Measurements from ENCODE around the gene FBXO44.
A peak's percentile ranks its signal among the peaks of the same experiment; 100 is the strongest.
"Not testable (repeated sequence)": the region's sequence is repeated elsewhere in the genome, so short reads cannot be mapped to it uniquely, and the experiment has no call there.

The FBXO44 gene

GRCh38 chr1:11640101-11640500 is 14.6 kb upstream of the FBXO44 start:
- DNase-seq: no peak

- no peak for DNase-seq
These were observed 13.7 kb upstream of the FBXO44 start for GRCh38 chr1:11640944-11641343.

GRCh38 chr1:11641776-11642305 is 12.8 kb upstream of the FBXO44 start:
- DNase-seq: no peak

GRCh38 chr1:11642418-11643017 is 12.2 kb upstream of the FBXO44 start:
- DNase-seq: not testable (repeated sequence)

- no peak for DNase-seq
These were observed 10.9 kb upstream of the FBXO44 start for GRCh38 chr1:11643782-11644181.

GRCh38 chr1:11645270-11645669 is 9.4 kb upstream of the FBXO44 start:
- no peak for DNase-seq

GRCh38 chr1:11645670-11646265 is 8.9 kb upstream of the FBXO44 start:
- DNase-seq: peak; percentile 12

GRCh38 chr1:11646317-11646716 is 8.4 kb upstream of the FBXO44 start:
- DNase-seq: no peak

GRCh38 chr1:11647333-11647732 is 7.3 kb upstream of the FBXO44 start:
- no peak for DNase-seq

GRCh38 chr1:11648039-11648438 is 6.6 kb upstream of the FBXO44 start:
- DNase-seq: no peak

GRCh38 chr1:11648732-11649158 is 5.9 kb upstream of the FBXO44 start:
- no peak for DNase-seq

GRCh38 chr1:11649237-11649623 is 5.4 kb upstream of the FBXO44 start:
- no peak for DNase-seq

- no peak for DNase-seq
These were observed 4.9 kb upstream of the FBXO44 start for GRCh38 chr1:11649624-11650330.

GRCh38 chr1:11650331-11650991 is 4.2 kb upstream of the FBXO44 start:
- peak; percentile 24 for DNase-seq

GRCh38 chr1:11651017-11651416 is 3.7 kb upstream of the FBXO44 start:
- no peak for DNase-seq

GRCh38 chr1:11652203-11652780 is 2.4 kb upstream of the FBXO44 start:
- no peak for DNase-seq

GRCh38 chr1:11653101-11653860 is 1.4 kb upstream of the FBXO44 start:
- DNase-seq: no peak

GRCh38 chr1:11653861-11654136 is 878 bp upstream of the FBXO44 start:
- DNase-seq: no peak

- DNase-seq: no peak
These were observed 497 bp downstream of the FBXO44 start for GRCh38 chr1:11654939-11655808.

GRCh38 chr1:11657654-11658053 is 3.0 kb downstream of the FBXO44 start:
- DNase-seq: no peak

GRCh38 chr1:11658542-11658941 is 3.9 kb downstream of the FBXO44 start:
- no peak for DNase-seq

GRCh38 chr1:11659748-11660147 is 5.1 kb downstream of the FBXO44 start:
- no peak for DNase-seq

Data from NCI-H2081 treated with DMSO at 0.1 percent for 48 hours (cell line).